ENCODE results near the gene MRTO4.
A peak's percentile ranks its signal among the peaks of the same experiment; 100 is the strongest.
"Not testable (repeated sequence)": the region's sequence is repeated elsewhere in the genome, so short reads cannot be mapped to it uniquely, and the experiment has no call there.

The MRTO4 gene

GRCh38 chr1:19262047-19262446, 10.4 kb downstream of the MRTO4 start:
- H3K4me3 ChIP-seq (ENCODE audit: low read depth, low read length) = no peak overlapping the region
- no peak for DNase-seq (ENCODE audit: low read depth)
- peak; percentile 22 for TF ChIP-seq POLR2A (IDR thresholded peaks at IDR 0.05; ENCODE audit: extremely low read depth, insufficient read length)
- TF ChIP-seq MYC (IDR thresholded peaks at IDR 0.05; ENCODE audit: low read depth, low read length) = no peak

DNA sequence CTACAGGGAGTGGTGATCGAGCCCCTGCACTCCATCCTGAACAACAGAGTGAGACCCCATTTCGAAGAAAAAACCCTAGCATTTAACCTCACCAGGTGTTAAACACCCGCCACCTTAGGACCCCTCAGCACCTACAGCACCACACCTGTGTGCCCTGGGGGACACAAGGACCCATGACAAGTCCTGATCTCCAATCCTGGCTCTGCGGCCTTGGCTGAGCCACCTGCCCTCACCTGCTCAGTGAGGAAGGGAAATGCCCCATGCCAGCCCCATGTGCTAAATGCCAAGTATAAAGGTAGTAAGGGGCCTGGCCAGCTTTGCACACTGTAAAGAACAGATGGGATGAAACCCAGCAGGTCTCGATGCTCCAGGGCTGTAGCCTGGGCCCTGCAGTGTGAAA, 11.1 kb downstream of the MRTO4 start:
- H3K4me3 ChIP-seq (ENCODE audit: low read depth, low read length) = no peak overlapping the region
- TF ChIP-seq MYC (IDR thresholded peaks at IDR 0.05; ENCODE audit: low read depth, low read length) (no peak), CTCF (IDR thresholded peaks at IDR 0.05; ENCODE audit: low read depth, low read length) (no peak), MAX (IDR thresholded peaks at IDR 0.05; ENCODE audit: low read depth, low read length) (no peak), POLR2A (IDR thresholded peaks at IDR 0.05; ENCODE audit: extremely low read depth, insufficient read length) (no peak)
- DNase-seq (ENCODE audit: low read depth) = no peak

DNA sequence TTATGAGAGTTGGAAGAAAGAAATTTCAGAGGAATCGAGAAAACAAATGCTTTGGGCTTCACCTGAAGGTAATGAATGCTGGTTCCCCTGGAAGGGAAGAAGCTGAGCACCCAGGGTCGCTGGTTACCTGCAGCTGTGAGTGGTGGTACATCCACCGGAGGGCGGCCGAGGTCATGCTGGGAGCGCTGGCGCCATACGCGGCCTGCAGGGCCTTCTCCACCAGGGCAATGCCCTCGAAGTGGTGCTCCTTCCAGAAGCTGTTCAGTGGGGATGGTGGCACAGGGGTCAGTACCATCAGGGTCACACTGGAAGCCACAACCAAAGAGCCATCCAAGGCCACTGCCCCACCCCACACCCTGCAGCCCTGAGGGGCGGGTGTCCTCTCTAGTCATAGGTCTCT, 16.8 kb downstream of the MRTO4 start:
- H3K4me3 ChIP-seq (ENCODE audit: low read depth, low read length) = no peak overlapping the region
- DNase-seq (ENCODE audit: low read depth) = no peak
- TF ChIP-seq MAX (IDR thresholded peaks at IDR 0.05; ENCODE audit: low read depth, low read length) (no peak), CTCF (IDR thresholded peaks at IDR 0.05; ENCODE audit: low read depth, low read length) (no peak), MYC (IDR thresholded peaks at IDR 0.05; ENCODE audit: low read depth, low read length) (no peak), POLR2A (IDR thresholded peaks at IDR 0.05; ENCODE audit: extremely low read depth, insufficient read length) (no peak)

DNA sequence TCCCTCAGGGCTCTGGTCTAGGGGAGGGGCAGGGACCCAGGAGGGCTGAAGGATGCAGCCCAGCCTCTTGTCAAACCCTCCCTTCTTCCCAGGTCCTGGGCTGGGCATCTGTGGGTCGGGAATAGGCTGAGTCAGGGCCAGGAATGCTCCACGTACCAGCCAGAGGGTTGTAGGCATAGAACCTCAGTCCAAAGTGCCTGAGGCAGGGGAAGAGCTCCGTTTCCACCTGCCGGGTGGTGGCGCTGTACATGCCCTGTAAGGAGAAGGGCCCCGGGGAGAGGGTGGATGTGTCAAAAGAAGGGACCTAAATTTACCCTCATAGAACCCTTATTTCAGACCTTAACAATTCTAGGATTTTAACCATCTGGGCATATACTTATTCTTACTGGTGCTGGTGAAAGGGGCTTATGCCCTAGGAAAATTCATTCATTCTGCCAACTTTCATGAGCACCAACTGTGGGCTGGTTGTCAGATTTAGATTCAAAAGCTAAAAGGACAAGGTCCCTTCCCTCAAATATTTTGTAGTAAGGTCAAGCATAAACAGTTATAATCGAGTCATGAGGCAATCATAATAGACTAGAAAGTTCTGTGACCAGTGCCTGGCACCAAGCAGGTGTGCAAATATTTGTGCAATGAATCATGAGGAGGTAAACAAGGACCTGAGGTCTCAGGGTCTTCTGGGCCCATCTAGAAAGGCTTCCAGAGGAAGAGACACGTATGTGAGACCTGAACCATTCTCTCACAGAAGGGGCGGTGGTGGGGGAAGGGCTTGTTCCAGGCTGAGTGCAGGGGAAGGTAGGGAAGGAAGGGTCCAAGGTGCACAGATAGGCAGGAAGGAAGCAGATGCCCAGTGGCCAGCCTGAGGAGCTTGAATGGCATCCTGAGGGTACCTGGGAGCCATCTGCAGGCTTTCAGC, 18.1 kb downstream of the MRTO4 start:
- not testable (repeated sequence) for DNase-seq (ENCODE audit: low read depth); H3K4me3 ChIP-seq (ENCODE audit: low read depth, low read length)

DNA sequence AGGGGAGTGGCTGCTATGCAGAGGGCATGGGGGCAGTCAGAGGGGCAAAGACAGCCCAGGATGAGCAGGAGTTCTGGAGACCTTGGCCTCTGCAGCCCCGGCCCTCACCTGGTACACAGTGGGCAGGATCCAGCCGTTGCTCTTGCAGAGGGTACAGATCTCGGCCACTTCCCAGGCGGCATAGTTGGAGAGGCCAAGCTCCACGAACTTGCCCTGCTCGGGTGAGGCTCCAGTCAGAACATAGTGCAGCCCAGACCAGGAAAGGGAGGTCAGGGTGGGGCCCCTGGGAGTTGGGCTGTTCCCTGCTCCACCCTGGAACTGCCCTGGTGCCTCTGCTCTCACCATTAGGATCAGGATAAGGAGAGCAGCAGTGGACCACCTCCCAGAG, 18.7 kb downstream of the MRTO4 start:
- H3K4me3 ChIP-seq (ENCODE audit: low read depth, low read length); DNase-seq (ENCODE audit: low read depth): not testable (repeated sequence)

GRCh38 chr1:19272064-19272463, 20.5 kb downstream of the MRTO4 start:
- TF ChIP-seq MAX (IDR thresholded peaks at IDR 0.05; ENCODE audit: low read depth, low read length) (no peak), CTCF (IDR thresholded peaks at IDR 0.05; ENCODE audit: low read depth, low read length) (no peak), MYC (IDR thresholded peaks at IDR 0.05; ENCODE audit: low read depth, low read length) (no peak), POLR2A (IDR thresholded peaks at IDR 0.05; ENCODE audit: extremely low read depth, insufficient read length) (no peak)
- H3K4me3 ChIP-seq (ENCODE audit: low read depth, low read length) = no peak overlapping the region
- no peak for DNase-seq (ENCODE audit: low read depth)

GRCh38 chr1:19273106-19273843, 21.7 kb downstream of the MRTO4 start:
- no peak overlapping the region for H3K4me3 ChIP-seq (ENCODE audit: low read depth, low read length)
- DNase-seq (ENCODE audit: low read depth) = no peak
- TF ChIP-seq POLR2A (IDR thresholded peaks at IDR 0.05; ENCODE audit: extremely low read depth, insufficient read length) = no peak

- H3K4me3 ChIP-seq (ENCODE audit: low read depth, low read length); DNase-seq (ENCODE audit: low read depth): not testable (repeated sequence)
Measured at GRCh38 chr1:19273844-19274531, 22.4 kb downstream of the MRTO4 start.
